Right atrium auricular region (tissue), 2 donors: ENCODE measurements around the gene ARID5B. TPM values are rescaled to one million over a fixed set of nuclear protein-coding genes. Genes with fewer than 3 reads are reported as not detected.

Experiments used
- DNase-seq: peaks from one replicate; pipeline ENCODE4 v3.0.0-alpha.2; 2019; ENCODE audit warnings: low spot score
- H3K27ac ChIP-seq, 2 donors: fragments of 200-600 bp; sonication (generic); 1 replicate in 1 of 2; 2 replicates in 1 of 2; pipeline ENCODE4 v1.5.1; 2016 to 2019
- H3K27me3 ChIP-seq, 2 donors: fragments of 200-600 bp; sonication (generic); one replicate each; pipeline versions ENCODE4 v1.5.1 to v1.6.0; 2017 to 2019
- H3K36me3 ChIP-seq: fragments of 200-600 bp; sonication (generic); one replicate; pipeline ENCODE4 v1.5.1; 2016
- H3K4me1 ChIP-seq, 2 donors: fragments of 200-600 bp; sonication (generic); one replicate each; pipeline versions ENCODE4 v1.5.1 to v1.6.0; 2017 to 2019
- H3K4me3 ChIP-seq, 2 donors: fragments of 200-600 bp; sonication (generic); 1 replicate in 1 of 2; 2 replicates in 1 of 2; pipeline ENCODE4 v1.5.1; 2017 to 2019; ENCODE audit warnings: mild to moderate bottlenecking in 1 of 2, moderate library complexity in 1 of 2
- H3K9me3 ChIP-seq, 2 donors: fragments of 200-600 bp; sonication (generic); one replicate each; pipeline ENCODE4 v1.5.1; 2019
- CTCF ChIP-seq, 2 donors: fragments of 200-600 bp; sonication (generic); IDR thresholded peaks; one replicate each; pipeline ENCODE4 v1.5.1; 2019; ENCODE audit warnings: antibody characterized with exemption in 2 of 2
- total RNA-seq, 2 donors: library from RNA; depleted of rRNA; stranded (reverse); fragments of >200 nt; gene quantifications; one replicate each; pipeline ENCODE4 v1.1.0, GENCODE V29; 2016

Gene ARID5B
- total RNA-seq, 2 donors from 2014 or later = 37.9 to 53.4 TPM

- no peak for DNase-seq
Measured at GRCh38 chr10:61890881-61891409, 10.6 kb upstream of the ARID5B start.

DNA sequence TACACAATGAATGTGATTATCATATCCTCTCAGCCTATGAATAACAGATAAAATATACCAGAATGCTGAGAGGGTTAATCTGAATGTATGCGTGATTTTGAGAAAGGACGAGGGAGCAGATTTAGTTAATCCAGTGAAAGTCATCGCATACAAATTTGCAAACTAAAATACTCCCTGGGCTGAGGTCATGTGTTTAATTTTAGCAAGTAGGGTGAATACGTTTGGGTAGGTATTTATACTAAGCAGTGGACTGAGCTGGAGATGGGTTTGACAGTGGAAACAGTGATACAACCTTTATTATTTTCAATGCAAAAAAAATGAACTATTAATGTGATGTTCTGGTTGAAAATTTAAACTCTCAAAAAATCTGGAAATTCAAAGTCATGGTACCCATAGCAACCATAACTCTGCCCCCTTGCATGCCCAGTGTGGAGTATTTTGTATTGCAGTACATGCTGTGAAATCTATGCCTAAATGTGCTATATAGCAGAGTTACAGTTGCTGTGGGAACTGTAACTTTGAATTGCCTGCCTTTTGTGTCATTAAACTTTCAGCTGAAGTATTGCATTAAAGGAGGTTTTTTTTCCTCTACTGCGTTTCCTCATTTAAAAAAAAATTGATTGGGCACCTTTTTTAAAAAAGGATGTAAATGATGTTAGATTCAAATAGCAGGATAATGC is 9.5 kb upstream of the ARID5B start:
- Histone ChIP-seq H3K4me1 (peaks cover 0 to 5% of the 10 kb centered on the region in 2 donors), H3K4me3 (no peak overlapping the region), H3K36me3 (no peaks in the 10 kb centered on the region), H3K27me3 (no peaks in the 10 kb centered on the region), H3K9me3 (no peaks in the 10 kb centered on the region), H3K27ac (no peak overlapping the region)
- DNase-seq = no peak
- no peak for TF ChIP-seq CTCF (IDR thresholded peaks at IDR 0.05)

More at GRCh38 chr10:61890881-61891409, 10.6 kb upstream of the ARID5B start:
- no peak overlapping the region for H3K4me3 ChIP-seq
- no peaks in the 10 kb centered on the region for H3K9me3 ChIP-seq
- no peak overlapping the region for H3K27ac ChIP-seq
- H3K27me3 ChIP-seq = no peaks in the 10 kb centered on the region
- H3K36me3 ChIP-seq = no peaks in the 10 kb centered on the region
- no peak for TF ChIP-seq CTCF (IDR thresholded peaks at IDR 0.05)
- no peaks in the 10 kb centered on the region for H3K4me1 ChIP-seq

DNA sequence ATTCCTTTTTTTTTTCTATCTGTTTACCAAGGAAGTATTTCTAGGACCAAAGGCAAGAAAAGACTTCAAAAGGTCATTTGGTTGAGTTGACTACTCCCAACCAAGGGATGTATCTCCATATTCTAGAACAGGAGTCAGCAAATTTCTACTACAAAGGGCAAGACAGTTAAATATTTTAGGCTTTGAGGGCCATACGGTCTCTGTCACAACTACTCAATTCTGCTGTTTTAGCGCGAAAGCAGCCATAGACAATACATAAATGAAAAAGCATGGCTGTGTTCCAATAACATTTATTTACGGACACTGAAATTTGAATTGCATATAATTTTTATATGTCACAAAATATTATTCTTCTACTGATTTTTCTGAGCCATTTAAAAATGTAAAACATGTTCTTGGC is 8.5 kb upstream of the ARID5B start:
- Histone ChIP-seq H3K36me3 (no peaks in the 10 kb centered on the region), H3K9me3 (no peaks in the 10 kb centered on the region), H3K27ac (no peak overlapping the region), H3K4me3 (no peak overlapping the region), H3K4me1 (peaks cover 0 to 14% of the 10 kb centered on the region in 2 donors), H3K27me3 (no peaks in the 10 kb centered on the region)
- DNase-seq = no peak
- no peak for TF ChIP-seq CTCF (IDR thresholded peaks at IDR 0.05)

DNA sequence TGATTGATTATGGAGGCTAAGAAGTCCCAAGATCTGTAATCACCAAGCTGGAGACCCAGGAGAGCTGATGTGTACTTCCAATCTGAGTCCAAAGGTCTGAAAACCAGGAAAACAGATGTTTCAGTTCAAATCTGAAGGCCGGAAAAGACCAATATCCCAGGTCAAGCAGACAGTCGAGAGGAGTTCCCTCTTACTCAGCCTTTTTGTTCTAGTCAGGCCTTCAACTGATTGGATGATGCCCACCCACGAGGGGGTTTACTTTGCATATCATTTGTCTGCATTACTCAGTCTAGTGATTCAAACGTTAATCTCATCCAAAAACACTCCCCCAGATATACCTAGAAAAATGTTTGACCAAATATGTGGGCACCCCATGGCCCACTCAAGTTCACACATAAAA is 7.4 kb upstream of the ARID5B start:
- Histone ChIP-seq H3K4me1 (peaks cover 0 to 19% of the 10 kb centered on the region in 2 donors), H3K27ac (no peak overlapping the region), H3K4me3 (no peak overlapping the region), H3K36me3 (no peaks in the 10 kb centered on the region), H3K27me3 (no peaks in the 10 kb centered on the region), H3K9me3 (no peaks in the 10 kb centered on the region)
- no peak for DNase-seq
- TF ChIP-seq CTCF (IDR thresholded peaks at IDR 0.05) = no peak

- Histone ChIP-seq H3K27me3 (no peaks in the 10 kb centered on the region), H3K9me3 (no peaks in the 10 kb centered on the region), H3K4me3 (no peak overlapping the region), H3K27ac (no peak overlapping the region), H3K4me1 (peaks cover 0 to 25% of the 10 kb centered on the region in 2 donors), H3K36me3 (no peaks in the 10 kb centered on the region)
- no peak for TF ChIP-seq CTCF (IDR thresholded peaks at IDR 0.05)
- DNase-seq = no peak
Measured at GRCh38 chr10:61895898-61896600, 5.5 kb upstream of the ARID5B start.
